ENCODE data around the gene LRRC7. TPM values are rescaled to one million over a fixed set of nuclear protein-coding genes. Genes with fewer than 3 reads are reported as not detected.

LRRC7 gene
- total RNA-seq, 1 donor: 1.7 TPM

- Histone ChIP-seq H3K27me3 (ENCODE audit: insufficient read depth, low read length) (no peaks in the 10 kb centered on the region), H3K4me3 (ENCODE audit: low read length) (no peak overlapping the region), H3K9me3 (ENCODE audit: low read depth, low read length) (no peaks in the 10 kb centered on the region), H3K4me1 (ENCODE audit: insufficient read depth, low read length) (no peaks in the 10 kb centered on the region)
Measured at GRCh38 chr1:69750638-69751037, 182.9 kb downstream of the LRRC7 start.

GRCh38 chr1:69752831-69753230, 185.1 kb downstream of the LRRC7 start:
- no peaks in the 10 kb centered on the region for H3K9me3 ChIP-seq (ENCODE audit: low read depth, low read length)

GRCh38 chr1:69754521-69754920, 186.8 kb downstream of the LRRC7 start:
- no peak overlapping the region for H3K4me3 ChIP-seq (ENCODE audit: low read length)
- no peaks in the 10 kb centered on the region for H3K4me1 ChIP-seq (ENCODE audit: insufficient read depth, low read length)
- H3K9me3 ChIP-seq (ENCODE audit: low read depth, low read length): no peaks in the 10 kb centered on the region
- H3K27me3 ChIP-seq (ENCODE audit: insufficient read depth, low read length): no peaks in the 10 kb centered on the region

More at GRCh38 chr1:69752831-69753230, 185.1 kb downstream of the LRRC7 start:
- H3K4me1 ChIP-seq (ENCODE audit: insufficient read depth, low read length): no peaks in the 10 kb centered on the region
- H3K27me3 ChIP-seq (ENCODE audit: insufficient read depth, low read length): no peaks in the 10 kb centered on the region
- H3K4me3 ChIP-seq (ENCODE audit: low read length): no peak overlapping the region

- H3K4me1 ChIP-seq (ENCODE audit: insufficient read depth, low read length): no peaks in the 10 kb centered on the region
- H3K27me3 ChIP-seq (ENCODE audit: insufficient read depth, low read length): no peaks in the 10 kb centered on the region
- no peak overlapping the region for H3K4me3 ChIP-seq (ENCODE audit: low read length)
- H3K9me3 ChIP-seq (ENCODE audit: low read depth, low read length): no peaks in the 10 kb centered on the region
Measured at GRCh38 chr1:69755647-69756046, 187.9 kb downstream of the LRRC7 start.

DNA sequence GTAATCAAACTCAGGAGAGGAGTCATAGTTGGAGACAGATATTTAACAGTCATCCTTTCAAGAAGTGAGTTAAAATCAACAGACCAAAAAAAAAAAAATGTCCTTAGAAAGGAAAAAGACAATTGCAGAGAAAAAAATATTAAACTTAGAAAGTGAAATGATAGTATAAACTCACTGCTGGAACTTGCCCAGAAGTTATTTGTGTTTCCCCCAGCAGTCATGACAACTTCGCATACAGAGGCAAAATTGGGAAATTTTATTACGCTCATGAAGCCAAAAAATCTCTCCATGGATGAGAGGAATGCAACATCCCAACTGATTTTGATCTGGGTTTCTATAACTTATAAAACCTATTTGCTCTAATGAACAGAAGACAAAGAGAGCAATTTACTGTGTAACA, 198.2 kb downstream of the LRRC7 start:
- no peaks in the 10 kb centered on the region for H3K9me3 ChIP-seq (ENCODE audit: low read depth, low read length)
- no peak overlapping the region for H3K4me3 ChIP-seq (ENCODE audit: low read length)
- H3K27me3 ChIP-seq (ENCODE audit: insufficient read depth, low read length): no peaks in the 10 kb centered on the region
- H3K4me1 ChIP-seq (ENCODE audit: insufficient read depth, low read length): no peaks in the 10 kb centered on the region

DNA sequence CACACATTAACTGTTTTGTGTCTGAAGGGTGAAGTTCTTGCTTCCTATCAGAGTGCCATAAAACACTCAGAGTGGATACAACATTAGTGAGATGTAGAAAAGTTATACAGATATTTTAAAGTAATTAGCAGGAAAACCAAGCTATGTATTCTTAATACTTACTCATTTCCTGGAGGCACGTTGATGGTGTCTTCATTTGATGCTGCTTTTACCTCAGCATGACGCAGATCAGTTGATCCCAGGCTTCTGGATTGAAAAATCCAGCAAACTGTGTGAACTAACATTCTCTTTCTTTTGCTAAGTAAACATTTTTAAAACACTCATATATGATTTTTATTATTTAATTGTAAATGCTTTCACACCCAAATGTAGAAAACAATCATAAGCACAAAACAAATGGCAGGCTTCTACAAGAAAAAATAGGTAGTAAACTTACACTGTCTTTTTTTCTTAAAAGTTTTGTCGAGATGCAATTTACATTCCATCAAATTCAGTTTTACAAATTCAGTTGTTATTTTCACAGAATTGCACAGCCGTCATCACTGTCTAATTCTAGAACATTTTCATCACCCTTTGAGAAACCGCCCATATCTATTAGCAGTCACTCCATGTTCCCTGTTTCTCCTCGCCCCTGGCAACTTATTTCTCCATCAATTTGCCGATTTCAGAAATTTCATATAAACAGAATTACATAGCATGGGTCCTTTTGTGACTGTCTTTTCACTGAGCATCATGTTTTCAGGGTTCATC, 198.9 kb downstream of the LRRC7 start:
- Histone ChIP-seq H3K4me1 (ENCODE audit: insufficient read depth, low read length) (no peaks in the 10 kb centered on the region), H3K27me3 (ENCODE audit: insufficient read depth, low read length) (no peaks in the 10 kb centered on the region), H3K9me3 (ENCODE audit: low read depth, low read length) (no peaks in the 10 kb centered on the region), H3K4me3 (ENCODE audit: low read length) (no peak overlapping the region)

DNA sequence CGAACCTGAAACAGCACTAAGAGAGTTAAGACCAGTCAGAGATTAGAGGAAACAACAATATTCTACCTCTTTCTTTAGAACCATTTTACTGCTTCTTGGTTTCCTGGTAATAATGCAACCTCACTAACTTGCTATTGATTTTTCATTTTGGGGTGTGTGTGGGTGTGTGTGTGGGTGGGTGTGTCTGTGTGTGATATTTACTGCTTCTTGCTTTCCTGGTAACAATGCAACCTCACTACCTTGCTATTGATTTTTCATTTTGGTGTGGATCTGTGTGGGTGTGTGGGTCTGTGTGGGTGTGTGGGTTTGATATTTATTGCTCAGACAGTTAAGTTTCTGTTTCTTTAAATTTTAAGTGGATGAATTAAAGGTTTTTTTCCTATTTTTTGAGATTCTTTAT, 208.8 kb downstream of the LRRC7 start:
- Histone ChIP-seq H3K27me3 (ENCODE audit: insufficient read depth, low read length) (no peaks in the 10 kb centered on the region), H3K4me1 (ENCODE audit: insufficient read depth, low read length) (no peaks in the 10 kb centered on the region), H3K9me3 (ENCODE audit: low read depth, low read length) (no peaks in the 10 kb centered on the region), H3K4me3 (ENCODE audit: low read length) (no peak overlapping the region)

DNA sequence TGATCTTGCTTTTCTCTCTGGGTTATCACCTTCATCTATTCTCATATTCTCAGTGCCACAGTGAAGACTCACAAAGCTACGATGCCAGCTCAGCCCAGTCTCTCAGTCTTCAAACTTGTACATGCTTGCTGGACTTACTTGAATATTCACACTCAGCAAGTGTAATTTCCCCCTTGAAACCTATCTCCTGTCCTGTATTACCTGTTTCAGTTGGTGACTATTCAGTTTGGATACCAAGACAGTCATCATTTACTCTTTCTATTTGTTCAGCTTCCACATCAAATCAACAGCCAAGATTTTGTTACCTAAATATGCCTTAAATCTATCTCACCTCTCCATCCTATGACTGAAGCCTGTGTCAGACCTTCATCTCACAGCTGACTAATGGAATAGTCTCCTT, 209.7 kb downstream of the LRRC7 start:
- Histone ChIP-seq H3K9me3 (ENCODE audit: low read depth, low read length) (no peaks in the 10 kb centered on the region), H3K27me3 (ENCODE audit: insufficient read depth, low read length) (no peaks in the 10 kb centered on the region), H3K4me3 (ENCODE audit: low read length) (no peak overlapping the region), H3K4me1 (ENCODE audit: insufficient read depth, low read length) (no peaks in the 10 kb centered on the region)

DNA sequence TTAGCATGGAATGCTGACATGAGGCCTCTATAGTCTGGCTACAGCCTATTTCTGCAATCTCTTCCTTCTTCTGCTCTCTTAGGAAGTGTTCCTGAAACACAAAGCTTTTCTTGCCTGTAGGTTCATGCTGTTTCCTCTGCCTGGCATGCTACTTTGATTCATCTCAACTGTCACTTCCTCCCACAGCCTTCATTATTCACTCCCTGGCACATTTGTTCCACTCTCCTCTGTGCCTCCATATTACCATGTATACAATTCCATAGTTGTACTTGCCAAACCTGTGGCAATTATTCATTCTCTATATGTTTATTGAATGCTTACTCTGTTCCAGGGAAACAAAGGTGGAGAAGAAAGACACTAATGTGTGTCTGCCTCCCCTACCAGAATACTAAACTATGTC, 210.2 kb downstream of the LRRC7 start:
- H3K4me3 ChIP-seq (ENCODE audit: low read length): no peak overlapping the region
- H3K4me1 ChIP-seq (ENCODE audit: insufficient read depth, low read length): no peaks in the 10 kb centered on the region
- H3K27me3 ChIP-seq (ENCODE audit: insufficient read depth, low read length): no peaks in the 10 kb centered on the region
- no peaks in the 10 kb centered on the region for H3K9me3 ChIP-seq (ENCODE audit: low read depth, low read length)

DNA sequence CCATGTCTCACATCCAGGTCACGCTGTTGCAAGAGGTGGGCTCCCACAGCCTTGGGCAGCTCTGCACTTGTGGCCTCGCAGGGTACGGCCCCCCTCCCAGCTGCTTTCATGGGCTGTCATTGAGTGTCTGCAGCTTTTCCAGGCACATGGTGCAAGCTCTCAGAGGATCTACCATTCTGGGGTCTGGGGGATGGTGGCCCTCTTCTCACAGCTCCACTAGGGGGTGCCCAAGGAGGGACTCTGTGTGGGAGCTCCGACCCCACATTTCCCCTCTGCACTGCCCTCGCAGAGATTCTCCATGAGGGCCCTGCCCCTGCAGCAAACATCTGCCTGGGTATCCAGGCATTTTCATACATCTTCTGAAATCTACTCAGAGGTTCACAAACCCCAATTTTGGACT, 219.4 kb downstream of the LRRC7 start:
- Histone ChIP-seq H3K4me3 (ENCODE audit: low read length) (no peak overlapping the region), H3K4me1 (ENCODE audit: insufficient read depth, low read length) (no peaks in the 10 kb centered on the region), H3K27me3 (ENCODE audit: insufficient read depth, low read length) (no peaks in the 10 kb centered on the region), H3K9me3 (ENCODE audit: low read depth, low read length) (no peaks in the 10 kb centered on the region)

- no peaks in the 10 kb centered on the region for H3K4me1 ChIP-seq (ENCODE audit: insufficient read depth, low read length)
- H3K9me3 ChIP-seq (ENCODE audit: low read depth, low read length): no peaks in the 10 kb centered on the region
- no peak overlapping the region for H3K4me3 ChIP-seq (ENCODE audit: low read length)
- H3K27me3 ChIP-seq (ENCODE audit: insufficient read depth, low read length): no peaks in the 10 kb centered on the region
Measured at GRCh38 chr1:69791311-69791710, 223.6 kb downstream of the LRRC7 start.

DNA sequence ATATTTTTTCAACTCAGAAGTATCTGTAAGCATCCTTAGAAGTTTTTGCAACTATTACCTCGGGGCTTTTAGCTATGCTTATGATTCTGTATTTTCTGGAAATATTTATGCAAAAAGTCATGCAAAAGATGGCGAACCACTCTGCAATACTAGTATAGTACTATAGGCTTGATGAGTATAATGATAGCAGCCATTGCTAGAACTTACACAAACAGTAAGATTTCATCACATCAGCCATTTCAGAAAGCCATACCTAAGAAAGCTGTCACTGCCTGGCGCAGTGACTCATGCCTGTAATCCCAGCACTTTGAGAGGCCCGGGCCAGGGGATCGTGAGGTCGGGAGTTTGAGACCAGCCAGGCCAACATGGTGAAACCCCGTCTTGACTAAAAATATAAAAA, 227.1 kb downstream of the LRRC7 start:
- H3K4me3 ChIP-seq (ENCODE audit: low read length): no peak overlapping the region
- H3K4me1 ChIP-seq (ENCODE audit: insufficient read depth, low read length): no peaks in the 10 kb centered on the region
- no peaks in the 10 kb centered on the region for H3K27me3 ChIP-seq (ENCODE audit: insufficient read depth, low read length)
- peaks cover 1% of the 10 kb centered on the region for H3K9me3 ChIP-seq (ENCODE audit: low read depth, low read length)

DNA sequence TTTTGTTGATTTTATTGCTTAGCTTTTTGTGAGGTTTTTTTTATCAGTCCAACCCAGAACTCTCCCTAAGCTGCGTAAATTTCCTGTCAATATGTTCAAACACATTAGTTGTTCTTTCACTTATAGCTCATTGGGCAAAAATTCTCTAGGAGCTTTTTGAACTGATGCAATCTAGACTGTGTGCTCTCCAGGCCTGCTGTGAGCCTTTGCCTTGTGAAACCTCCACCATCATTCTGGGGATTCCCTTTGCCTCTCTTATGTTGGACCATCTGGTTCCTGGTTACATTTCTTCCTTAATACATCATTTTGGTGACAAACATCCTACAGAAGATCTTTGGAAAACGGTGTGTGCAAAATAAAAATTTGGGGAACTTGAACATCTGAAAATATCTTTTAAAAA, 247.2 kb downstream of the LRRC7 start:
- Histone ChIP-seq H3K27me3 (ENCODE audit: insufficient read depth, low read length) (no peaks in the 10 kb centered on the region), H3K4me1 (ENCODE audit: insufficient read depth, low read length) (no peaks in the 10 kb centered on the region), H3K9me3 (ENCODE audit: low read depth, low read length) (no peaks in the 10 kb centered on the region), H3K4me3 (ENCODE audit: low read length) (no peak overlapping the region)

- Histone ChIP-seq H3K9me3 (ENCODE audit: low read depth, low read length) (no peaks in the 10 kb centered on the region), H3K4me3 (ENCODE audit: low read length) (no peak overlapping the region), H3K27me3 (ENCODE audit: insufficient read depth, low read length) (no peaks in the 10 kb centered on the region), H3K4me1 (ENCODE audit: insufficient read depth, low read length) (no peaks in the 10 kb centered on the region)
Measured at GRCh38 chr1:69824932-69825331, 257.2 kb downstream of the LRRC7 start.

DNA sequence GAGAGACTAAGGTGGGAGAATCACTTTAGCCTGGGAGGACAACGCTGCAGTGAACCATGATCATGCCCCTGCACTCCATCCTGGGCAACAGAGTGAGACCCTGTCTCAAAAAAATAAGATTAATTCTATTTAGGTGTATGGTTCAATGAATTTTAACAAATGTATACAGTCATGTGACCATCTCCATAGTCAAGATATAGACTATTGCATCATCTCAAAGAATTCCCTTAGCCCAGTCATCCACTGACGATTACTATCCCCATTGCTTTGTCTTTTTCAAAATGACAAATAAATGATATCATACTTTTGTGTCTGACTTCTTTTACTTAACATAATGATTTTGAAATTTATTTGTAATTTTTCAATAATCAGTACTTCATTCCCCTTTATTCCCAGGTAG, 260.0 kb downstream of the LRRC7 start:
- no peaks in the 10 kb centered on the region for H3K4me1 ChIP-seq (ENCODE audit: insufficient read depth, low read length)

DNA sequence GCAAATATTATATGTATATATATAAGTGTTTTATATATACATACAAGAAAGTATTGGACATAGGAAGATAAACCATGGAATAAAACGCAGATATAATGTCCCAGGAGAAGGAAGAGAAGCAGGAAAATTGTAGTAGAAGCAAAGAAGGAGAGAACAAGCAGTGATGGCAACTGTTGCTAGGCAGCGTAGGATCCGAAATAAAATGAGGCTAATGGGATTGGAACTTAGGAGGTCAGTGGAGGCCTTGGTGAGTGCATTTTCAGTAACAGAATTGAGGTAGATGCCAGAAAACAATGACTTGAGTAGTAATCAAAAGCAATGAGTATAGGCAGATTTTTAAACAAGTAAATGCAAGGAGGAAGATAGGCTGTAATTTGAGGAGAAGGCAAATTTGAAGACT, 265.8 kb downstream of the LRRC7 start:
- no peaks in the 10 kb centered on the region for H3K4me1 ChIP-seq (ENCODE audit: insufficient read depth, low read length)
- no peaks in the 10 kb centered on the region for H3K27me3 ChIP-seq (ENCODE audit: insufficient read depth, low read length)
- H3K4me3 ChIP-seq (ENCODE audit: low read length): no peak overlapping the region
- no peaks in the 10 kb centered on the region for H3K9me3 ChIP-seq (ENCODE audit: low read depth, low read length)

More for the DNA sequence above, 260.0 kb downstream of the LRRC7 start:
- no peaks in the 10 kb centered on the region for H3K27me3 ChIP-seq (ENCODE audit: insufficient read depth, low read length)
- H3K4me3 ChIP-seq (ENCODE audit: low read length): no peak overlapping the region
- no peaks in the 10 kb centered on the region for H3K9me3 ChIP-seq (ENCODE audit: low read depth, low read length)

All from mononuclear cell (primary cell).